DOHH2 (cell line): ENCODE measurements around the gene MRPL57.

ENCODE experiments used
- CTCF ChIP-seq: fragments of 200-600 bp; sonication (generic); IDR thresholded peaks from one replicate; pipeline ENCODE4 v1.5.1; 2014; ENCODE audit warnings: antibody characterized with exemption, mild to moderate bottlenecking, low read depth, low read length; ENCODE audit not compliant: poor library complexity, severe bottlenecking
- EZH2phosphoT487 ChIP-seq: fragments of 200-600 bp; sonication (generic); IDR thresholded peaks from 2 replicates; pipeline ENCODE4 v1.6.1; 2017; ENCODE audit warnings: borderline replicate concordance, mild to moderate bottlenecking, antibody characterized with exemption, low read length, moderate library complexity, mixed read lengths

GRCh38 chr13:21147827-21148226 is 28.6 kb upstream of the MRPL57 start:
- TF ChIP-seq CTCF: no peak
- TF ChIP-seq EZH2phosphoT487: no peak
